Heart left ventricle (tissue), 16 donors: Measurements from ENCODE around the gene PHACTR3. TPM values are rescaled to one million over a fixed set of nuclear protein-coding genes. Genes with fewer than 3 reads are reported as not detected.

Experiments
- ATAC-seq, 4 donors: fragments of 200-7000 bp; cut with Tn5 transposase; one replicate each; pipeline ENCODE4 v1.9.1; 2020 to 2022; ENCODE audit warnings: moderate library complexity in 4 of 4, mild to moderate bottlenecking in 3 of 4, moderate number of reproducible peaks in 1 of 4
- DNase-seq, 5 donors: peaks; one replicate each; pipeline ENCODE4 v3.0.0-alpha.2; 2020
- H3K27ac ChIP-seq, 12 donors: fragments of 200-600 bp; sonication (generic) in 4 of 12; one replicate each; pipeline versions ENCODE4 v1.5.0 to v1.8.0; 2016 to 2022; ENCODE audit warnings: mild to moderate bottlenecking in 2 of 12
- H3K27me3 ChIP-seq, 9 donors: fragments of 200-600 bp; sonication (generic) in 2 of 9; one replicate each; pipeline versions ENCODE4 v1.5.1 to v1.8.0; 2016 to 2022; ENCODE audit warnings: mild to moderate bottlenecking in 3 of 9
- H3K36me3 ChIP-seq, 9 donors: fragments of 200-600 bp; sonication (generic) in 2 of 9; one replicate each; pipeline versions ENCODE4 v1.5.0 to v1.8.0; 2018 to 2022; ENCODE audit warnings: mild to moderate bottlenecking in 2 of 9
- H3K4me1 ChIP-seq, 12 donors: fragments of 200-600 bp; sonication (generic) in 4 of 12; one replicate each; pipeline versions ENCODE4 v1.5.0 to v1.8.0; 2016 to 2022; ENCODE audit warnings: mild to moderate bottlenecking in 3 of 12
- H3K4me3 ChIP-seq, 12 donors: fragments of 200-600 bp; sonication (generic) in 4 of 12; one replicate each; pipeline versions ENCODE4 v1.5.0 to v1.8.0; 2017 to 2022; ENCODE audit warnings: mild to moderate bottlenecking in 9 of 12, moderate library complexity in 4 of 12
- H3K9me3 ChIP-seq, 12 donors: fragments of 200-600 bp; sonication (generic) in 4 of 12; one replicate each; pipeline versions ENCODE4 v1.5.0 to v1.8.0; 2016 to 2022; ENCODE audit warnings: mild to moderate bottlenecking in 1 of 12
- CTCF ChIP-seq, 12 donors: fragments of 200-600 bp; sonication (generic) in 4 of 12; IDR thresholded peaks; one replicate each; pipeline versions ENCODE4 v1.5.0 to v1.8.0; 2018 to 2022; ENCODE audit warnings: antibody characterized with exemption in 12 of 12, mild to moderate bottlenecking in 5 of 12
- POLR2A ChIP-seq, 2 donors: fragments of 450-650 bp; IDR thresholded peaks; one replicate each; pipeline ENCODE4 v1.6.1; 2017; ENCODE audit warnings: antibody characterized with exemption in 2 of 2, mild to moderate bottlenecking in 2 of 2, moderate library complexity in 2 of 2
- WGBS, 4 donors: extraction: QIAGEN DNeasy Blood & Tissue Kit in 2 of 4; methylation state at CpG; one replicate each; pipeline versions ENCODE4 v1.1.5 to v1.1.7; 2013 to 2018; 5-methylcytosine and 5-hydroxymethylcytosine counted together
- intact Hi-C, 10 donors: fragments of 100-400 bp; cut with DNase I; formaldehyde crosslinking; loops; one replicate each; pipeline versions ENCODE4 v1.11.1 to v1.14.2; 2022
- polyA plus RNA-seq, 2 donors: library from polyadenylated mRNA; stranded (reverse); fragments of 200-250 nt; gene quantifications; one replicate each; pipeline ENCODE4 v1.2.3, GENCODE V29; 2013
- total RNA-seq, 9 donors: library from RNA; depleted of rRNA in 2 of 9; stranded (reverse); fragments of >200 nt in 2 of 9; fragmentation: NEBNext Ultra II Directional in 3 of 9; extraction: Animal tissue kit (Norgen Biotek cat#: 25700) in 3 of 9; gene quantifications; one replicate each; pipeline versions ENCODE4 v1.1.0 to v1.2.4, GENCODE V29; 2016 to 2023
- donor health status: ischemic (EF 13 %, LVEDD 7.1; RV severe dilation, severe dysfunction).
- donor health status: healthy with polysubstance abuse.
- donor health status: DM: no; HTN: yes; CAD: no.
- donor health status: DM: no; HTN: no; CAD: no.
- donor health status: ischemic (EF 25% LVEDD 6.9; RV normal size, moderate dysfunction).
- donor health status: ischemic (EF 25% LVEDD 5.7; RV mildly dilated, moderate dysfunction).
- donor health status: healthy.
- donor health status: DM: yes; HTN: yes; CAD: no.
- donor health status: ischemic (EF 35%, LVEDD 5.7; RV mildly dilated, moderate dysfunction).
- donor health status: nonischemic (EF 11% LVEDD 7.7; RV severe dilation, severe dysfunction).
- donor health status: DM: yes; HTN: yes; CAD: no.
- donor health status: PGD.
- donor health status: ischemic (EF 29% LVEDD 5.4; RV normal size, mild dysfunction).
- donor health status: nonischemic (EF 23%, LVEDD 6.1; RV moderate dilation, normal function).

The PHACTR3 gene
- total and polyA plus RNA-seq, 11 donors = 0.19 to 14.6 (median 3.5) TPM

DNA sequence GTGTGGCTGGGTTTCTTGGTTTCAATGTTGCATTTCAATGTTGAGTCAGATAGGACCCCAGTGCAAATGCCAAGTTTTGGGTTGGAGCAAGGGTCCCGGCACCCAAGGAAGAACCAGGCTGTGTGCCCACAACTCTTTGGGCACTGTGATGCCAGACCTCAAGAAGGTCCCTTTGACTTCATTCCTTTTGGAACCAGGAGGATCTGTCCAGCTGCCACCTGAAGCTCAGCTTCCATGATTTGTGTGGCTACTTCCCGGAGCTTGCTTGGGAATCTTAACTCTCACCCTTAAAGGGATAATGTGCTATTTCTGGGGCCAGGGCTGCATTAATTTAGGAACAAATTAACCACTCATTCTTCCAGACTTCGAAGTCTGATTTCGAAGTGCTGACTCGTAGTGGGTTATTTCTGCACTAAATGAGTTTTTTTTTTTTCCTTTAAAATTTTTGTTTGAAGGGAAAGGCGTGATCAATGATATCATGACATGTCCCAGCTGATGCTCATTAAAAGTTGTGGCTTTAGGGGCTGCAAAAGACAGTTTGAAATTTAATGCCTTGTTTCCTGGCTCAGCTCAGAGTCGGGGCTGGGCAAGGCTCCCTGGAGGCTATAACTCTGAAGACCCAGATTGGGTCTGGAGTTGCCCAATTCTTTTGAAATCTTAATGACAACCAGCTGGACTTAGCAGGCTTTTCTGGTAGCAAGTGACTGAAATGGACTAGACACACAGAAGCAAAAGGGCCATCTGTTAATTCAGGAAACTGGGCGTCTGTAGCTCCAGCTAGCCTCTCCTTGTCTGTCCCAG, 24.0 kb upstream of the PHACTR3 start:
- ATAC-seq (no peak), DNase-seq (no peak)
- 51 to 65% (median 57%) methylated on average over 8 of the region's 8 CpGs for WGBS, 4 donors

GRCh38 chr20:59580991-59581401, 23.3 kb upstream of the PHACTR3 start:
- Histone ChIP-seq H3K27me3 (peaks cover 0 to 31% (median 14%) of the 10 kb centered on the region in 9 donors), H3K9me3 (no peaks in the 10 kb centered on the region), H3K36me3 (no peaks in the 10 kb centered on the region), H3K27ac (no peak overlapping the region), H3K4me1 (peaks cover 0 to 26% (median 9%) of the 10 kb centered on the region in 12 donors), H3K4me3 (no peak overlapping the region)
- 71 to 81% (median 76%) methylated on average over 9 of the region's 9 CpGs for WGBS, 4 donors
- no peak for TF ChIP-seq CTCF (IDR thresholded peaks at IDR 0.05)
- TF ChIP-seq POLR2A (IDR thresholded peaks at IDR 0.05) = no peak
- intact Hi-C loops = loop anchor here in 2 of 10 donors (10.0 kb wide), 1 partner anchor 254 kb away; no protein-coding TSS in a partner anchor
- DNase-seq (no peak), ATAC-seq (no peak)

More for the DNA sequence above, 24.0 kb upstream of the PHACTR3 start:
- H3K4me1 ChIP-seq = peaks cover 0 to 20% (median 5%) of the 10 kb centered on the region in 12 donors
- H3K9me3 ChIP-seq = no peaks in the 10 kb centered on the region
- no peak overlapping the region for H3K4me3 ChIP-seq
- intact Hi-C loops = loop anchor here in 2 of 10 donors (10.0 kb wide), 1 partner anchor 254 kb away; no protein-coding TSS in a partner anchor
- no peak for TF ChIP-seq POLR2A (IDR thresholded peaks at IDR 0.05)
- TF ChIP-seq CTCF (IDR thresholded peaks at IDR 0.05) = no peak
- peaks cover 0 to 37% (median 14%) of the 10 kb centered on the region in 9 donors for H3K27me3 ChIP-seq
- no peak overlapping the region for H3K27ac ChIP-seq
- no peaks in the 10 kb centered on the region for H3K36me3 ChIP-seq

- no peak for TF ChIP-seq CTCF (IDR thresholded peaks at IDR 0.05)
- no peak for TF ChIP-seq POLR2A (IDR thresholded peaks at IDR 0.05)
- DNase-seq (no peak), ATAC-seq (no peak)
- intact Hi-C loops = loop anchor here in 2 of 10 donors (10.0 kb wide), 1 partner anchor 253 kb away; no protein-coding TSS in a partner anchor
- H3K9me3 ChIP-seq = no peaks in the 10 kb centered on the region
- peaks cover 0 to 30% (median 10%) of the 10 kb centered on the region in 12 donors for H3K4me1 ChIP-seq
- H3K4me3 ChIP-seq = no peak overlapping the region
- H3K27ac ChIP-seq = no peak overlapping the region
- peaks cover 0 to 20% (median 6%) of the 10 kb centered on the region in 9 donors for H3K27me3 ChIP-seq
- WGBS, 4 donors = 68 to 86% (median 83%) methylated on average over 13 of the region's 13 CpGs
- H3K36me3 ChIP-seq = no peaks in the 10 kb centered on the region
Observed at GRCh38 chr20:59581993-59582679, 22.2 kb upstream of the PHACTR3 start.
